ENCODE measurements around the gene TMTC4.

DNA sequence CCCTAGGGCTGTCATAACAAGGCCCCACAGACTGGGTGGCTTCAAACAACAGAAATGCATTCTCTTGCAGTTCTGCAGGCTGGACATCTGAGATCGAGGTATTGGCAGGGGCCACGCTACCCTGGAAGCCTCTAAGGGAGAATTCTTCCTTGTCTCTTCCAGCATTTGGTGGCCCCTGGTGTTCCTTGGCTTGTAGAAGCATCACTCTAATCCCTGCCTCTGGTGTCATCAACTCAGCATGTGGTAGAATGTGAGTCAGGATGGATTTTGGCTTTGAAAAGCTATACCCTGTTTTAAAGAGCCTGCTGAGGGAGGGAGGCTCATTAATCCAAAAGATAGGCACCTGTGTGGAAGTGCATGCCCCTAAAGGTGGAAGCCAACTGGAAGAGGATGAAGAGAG is 78.1 kb downstream of the TMTC4 start:
- TF ChIP-seq, protein P1, sequence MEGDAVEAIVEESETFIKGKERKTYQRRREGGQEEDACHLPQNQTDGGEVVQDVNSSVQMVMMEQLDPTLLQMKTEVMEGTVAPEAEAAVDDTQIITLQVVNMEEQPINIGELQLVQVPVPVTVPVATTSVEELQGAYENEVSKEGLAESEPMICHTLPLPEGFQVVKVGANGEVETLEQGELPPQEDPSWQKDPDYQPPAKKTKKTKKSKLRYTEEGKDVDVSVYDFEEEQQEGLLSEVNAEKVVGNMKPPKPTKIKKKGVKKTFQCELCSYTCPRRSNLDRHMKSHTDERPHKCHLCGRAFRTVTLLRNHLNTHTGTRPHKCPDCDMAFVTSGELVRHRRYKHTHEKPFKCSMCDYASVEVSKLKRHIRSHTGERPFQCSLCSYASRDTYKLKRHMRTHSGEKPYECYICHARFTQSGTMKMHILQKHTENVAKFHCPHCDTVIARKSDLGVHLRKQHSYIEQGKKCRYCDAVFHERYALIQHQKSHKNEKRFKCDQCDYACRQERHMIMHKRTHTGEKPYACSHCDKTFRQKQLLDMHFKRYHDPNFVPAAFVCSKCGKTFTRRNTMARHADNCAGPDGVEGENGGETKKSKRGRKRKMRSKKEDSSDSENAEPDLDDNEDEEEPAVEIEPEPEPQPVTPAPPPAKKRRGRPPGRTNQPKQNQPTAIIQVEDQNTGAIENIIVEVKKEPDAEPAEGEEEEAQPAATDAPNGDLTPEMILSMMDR (IDR thresholded peaks at IDR 0.05) = no peak
- TF ChIP-seq POLR2A (IDR thresholded peaks at IDR 0.05) (no peak), POLR2AphosphoS5 (IDR thresholded peaks at IDR 0.05) (no peak), EP300 (IDR thresholded peaks at IDR 0.05) (no peak)

All from upper lobe of left lung (tissue), 4 donors.